H9 (cell line): ENCODE measurements around the gene RNU6-9. TPM values are rescaled to one million over a fixed set of nuclear protein-coding genes. Genes with fewer than 3 reads are reported as not detected.
A peak's percentile ranks its signal among the peaks of the same experiment; 100 is the strongest.

Experiments
- DNase-seq: peaks from one replicate; pipeline ENCODE4 v3.0.0-alpha.2; 2017
- H2AFZ ChIP-seq: one replicate; pipeline ENCODE4 v1.6.1; 2013; ENCODE audit warnings: mild to moderate bottlenecking, low read length, control low read depth, moderate library complexity
- H2AK5ac ChIP-seq: 2 replicates; pipeline ENCODE4 v1.6.1; 2013; ENCODE audit warnings: low read length, control low read depth, mixed read lengths; ENCODE audit not compliant: insufficient read length
- H2BK120ac ChIP-seq: one replicate; pipeline ENCODE4 v1.6.1; 2013; ENCODE audit warnings: low read depth, mild to moderate bottlenecking, low read length, control low read depth, inconsistent platforms; ENCODE audit not compliant: poor library complexity, severe bottlenecking
- H2BK12ac ChIP-seq: 2 replicates; pipeline ENCODE4 v1.6.1; 2013; ENCODE audit warnings: low read length, control low read depth, mixed read lengths, low read depth; ENCODE audit not compliant: insufficient read length
- H2BK15ac ChIP-seq: 2 replicates; pipeline ENCODE4 v1.6.1; 2013; ENCODE audit warnings: low read depth, low read length, control low read depth
- H2BK20ac ChIP-seq: one replicate; pipeline ENCODE4 v1.6.1; 2013; ENCODE audit warnings: low read depth, mild to moderate bottlenecking, low read length, control low read depth, inconsistent platforms; ENCODE audit not compliant: poor library complexity, severe bottlenecking
- H2BK5ac ChIP-seq: 2 replicates; pipeline ENCODE4 v1.6.1; 2013; ENCODE audit warnings: low read length, control low read depth, mixed read lengths; ENCODE audit not compliant: insufficient read length
- H3K14ac ChIP-seq: 2 replicates; pipeline ENCODE4 v1.6.1; 2013; ENCODE audit warnings: low read length, control low read depth; ENCODE audit not compliant: insufficient read depth
- H3K18ac ChIP-seq: 2 replicates; pipeline ENCODE4 v1.6.1; 2013; ENCODE audit warnings: low read depth, mild to moderate bottlenecking, mixed read lengths, low read length, control low read depth; ENCODE audit not compliant: insufficient read length
- H3K23ac ChIP-seq: 2 replicates; pipeline ENCODE4 v1.6.1; 2013; ENCODE audit warnings: low read length, control low read depth, mixed read lengths, low read depth; ENCODE audit not compliant: insufficient read length
- H3K23me2 ChIP-seq: 2 replicates; pipeline ENCODE4 v1.6.1; 2013; ENCODE audit warnings: low read depth, mild to moderate bottlenecking, mixed read lengths, low read length, control low read depth; ENCODE audit not compliant: insufficient read length, poor library complexity, severe bottlenecking
- H3K27ac ChIP-seq: 2 replicates; pipeline ENCODE4 v1.5.1; 2013; ENCODE audit warnings: low read length, control low read depth, mixed read lengths, low read depth; ENCODE audit not compliant: insufficient read length
- H3K27me3 ChIP-seq: 2 replicates; pipeline ENCODE4 v1.6.1; 2013; ENCODE audit warnings: low read length, control low read depth, inconsistent platforms; ENCODE audit not compliant: insufficient read depth
- H3K4ac ChIP-seq: 2 replicates; pipeline ENCODE4 v1.6.1; 2013; ENCODE audit warnings: low read depth, mild to moderate bottlenecking, control low read depth, inconsistent platforms, low read length, moderate library complexity
- H3K4me1 ChIP-seq: 2 replicates; pipeline ENCODE4 v1.6.1; 2013; ENCODE audit warnings: low read length, control low read depth, inconsistent platforms; ENCODE audit not compliant: insufficient read depth
- H3K4me2 ChIP-seq: 2 replicates; pipeline ENCODE4 v1.6.1; 2013; ENCODE audit warnings: low read length, control low read depth, mixed read lengths; ENCODE audit not compliant: insufficient read length, insufficient read depth
- H3K56ac ChIP-seq: 2 replicates; pipeline ENCODE4 v1.6.1; 2013; ENCODE audit warnings: low read depth, mild to moderate bottlenecking, mixed read lengths, low read length, control low read depth; ENCODE audit not compliant: insufficient read length
- H3K79me1 ChIP-seq: 2 replicates; pipeline ENCODE4 v1.6.1; 2013; ENCODE audit warnings: low read depth, mild to moderate bottlenecking, moderate library complexity, low read length, control low read depth, inconsistent platforms; ENCODE audit not compliant: insufficient read depth, poor library complexity, severe bottlenecking
- H3K79me2 ChIP-seq: 2 replicates; pipeline ENCODE4 v1.6.1; 2013; ENCODE audit warnings: low read length, control low read depth, inconsistent platforms; ENCODE audit not compliant: insufficient read depth
- H3K9ac ChIP-seq: 2 replicates; pipeline ENCODE4 v1.6.1; 2013; ENCODE audit warnings: low read length, control low read depth, mixed read lengths; ENCODE audit not compliant: insufficient read length; ENCODE audit errors: extremely low read depth
- H3K9me3 ChIP-seq: one replicate; pipeline ENCODE4 v1.6.1; 2013; ENCODE audit warnings: low read depth, low read length, inconsistent platforms; ENCODE audit not compliant: control insufficient read depth
- H3T11ph ChIP-seq: one replicate; pipeline ENCODE4 v1.6.1; 2013; ENCODE audit warnings: mild to moderate bottlenecking, low read length, control low read depth, inconsistent platforms
- H4K20me1 ChIP-seq: one replicate; pipeline ENCODE4 v1.6.1; 2013; ENCODE audit not compliant: control insufficient read depth, insufficient read length, insufficient read depth
- H4K5ac ChIP-seq: 2 replicates; pipeline ENCODE4 v1.6.1; 2013; ENCODE audit warnings: low read depth, mild to moderate bottlenecking, mixed read lengths, low read length, control low read depth; ENCODE audit not compliant: insufficient read length
- H4K8ac ChIP-seq: replicated peaks from 2 replicates; pipeline ENCODE4 v1.6.1; 2013; ENCODE audit warnings: low read length, control low read depth, mixed read lengths, low read depth; ENCODE audit not compliant: insufficient read length
- H4K91ac ChIP-seq: 2 replicates; pipeline ENCODE4 v1.6.1; 2013; ENCODE audit warnings: low read depth, mild to moderate bottlenecking, moderate library complexity, mixed read lengths, low read length, control low read depth; ENCODE audit not compliant: insufficient read length
- H3K27ac Mint-ChIP-seq, 3 experiments: 2 replicates in 2 of 3; 3 replicates in 1 of 3; pipeline ENCODE4 v1.8.0; 2020 to 2021; ENCODE audit warnings: mixed read lengths in 3 of 3, mild to moderate bottlenecking in 1 of 3, moderate library complexity in 1 of 3
- H3K27me3 Mint-ChIP-seq: 2 replicates; pipeline ENCODE4 v1.8.0; 2021; ENCODE audit warnings: low read depth, mild to moderate bottlenecking, moderate library complexity, mixed read lengths
- H3K36me3 Mint-ChIP-seq, 3 experiments: 2 replicates in 2 of 3; 3 replicates in 1 of 3; pipeline ENCODE4 v1.8.0; 2020 to 2021; ENCODE audit warnings: low read depth in 3 of 3, mixed read lengths in 3 of 3; ENCODE audit not compliant: insufficient read depth in 1 of 3
- H3K4me1 Mint-ChIP-seq, 2 experiments: 2 replicates each; pipeline ENCODE4 v1.8.0; 2020; ENCODE audit warnings: mixed read lengths in 2 of 2
- H3K4me3 Mint-ChIP-seq, 2 experiments: 2 replicates in 1 of 2; 3 replicates in 1 of 2; pipeline ENCODE4 v1.8.0; 2020 to 2021; ENCODE audit warnings: mild to moderate bottlenecking in 2 of 2, mixed read lengths in 2 of 2, moderate library complexity in 1 of 2
- H3K9me3 Mint-ChIP-seq, 2 experiments: 2 replicates in 1 of 2; 3 replicates in 1 of 2; pipeline ENCODE4 v1.8.0; 2020; ENCODE audit warnings: mild to moderate bottlenecking in 2 of 2, mixed read lengths in 2 of 2, moderate library complexity in 1 of 2
- CTCF ChIP-seq: fragments of 200-600 bp; sonication (generic); conservative IDR thresholded peaks from 3 replicates; pipeline ENCODE4 v1.8.0; 2021; ENCODE audit warnings: antibody characterized with exemption, mild to moderate bottlenecking
- WGBS: extraction: QIAGEN DNeasy Blood & Tissue Kit; methylation state at CpG from one replicate; pipeline ENCODE4 v1.1.7; 2013; ENCODE audit warnings: missing lambda C conversion rate, low lambda C conversion rate, mixed read lengths; ENCODE audit not compliant: insufficient read length; ENCODE audit errors: extremely low coverage; 5-methylcytosine and 5-hydroxymethylcytosine counted together
- total RNA-seq: library from RNA; stranded (reverse); gene quantifications from 2 replicates; pipeline ENCODE4 v1.2.1, GENCODE V29; 2021

The RNU6-9 gene
- total RNA-seq, 1 experiment from 2014 or later, result not detected

DNA sequence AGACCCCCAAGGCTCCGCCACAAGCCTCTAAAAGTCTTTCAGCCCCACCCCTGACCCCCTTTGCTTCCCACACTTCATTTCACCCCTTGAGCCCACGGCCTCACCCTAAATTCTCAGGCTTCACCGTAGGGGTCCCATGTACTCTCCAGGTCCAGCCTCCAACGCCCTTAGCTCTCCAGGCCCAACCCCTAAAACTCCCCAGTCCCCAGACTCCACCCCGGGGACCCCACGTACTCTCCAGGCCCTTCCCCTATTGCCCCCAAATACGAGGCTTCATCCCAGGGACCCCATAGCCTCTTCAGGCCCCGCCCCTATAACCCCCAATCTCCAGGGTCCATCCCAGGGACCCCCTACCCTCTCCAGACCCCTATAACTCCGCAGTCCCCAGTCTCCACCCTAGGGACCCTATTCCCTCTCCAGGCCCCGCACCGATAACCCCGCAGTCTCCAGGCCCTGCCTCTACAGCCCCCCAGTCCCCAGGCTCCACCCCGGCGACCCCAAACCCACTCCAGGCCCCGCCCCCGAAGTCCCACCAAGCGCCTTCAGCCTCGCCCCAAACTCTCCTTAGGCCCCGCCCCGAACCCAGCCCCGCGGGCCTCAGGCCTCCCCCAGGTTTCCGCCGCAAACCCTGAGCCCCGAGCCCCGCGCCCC lies 916 bp upstream of the RNU6-9 start:
- no peaks in the 10 kb centered on the region; the same call in 1 of the 2 replicates for H3K79me2 ChIP-seq
- no peak overlapping the region for H2BK15ac ChIP-seq
- H3K4me1 ChIP-seq, result no peaks in the 10 kb centered on the region
- Mint-ChIP-seq H3K36me3 (peaks cover 0 to 35% (median 28%) of the 10 kb centered on the region in 3 experiments; a peak in 6 of 7 replicates), H3K4me1 (peaks cover 3 to 6% of the 10 kb centered on the region in 2 experiments; a peak in 3 of 4 replicates), H3K27me3 (peaks cover 4% of the 10 kb centered on the region; the same call in 1 of the 2 replicates), H3K9me3 (no peaks in the 10 kb centered on the region; a peak in 1 of 5 replicates), H3K27ac (peak overlapping the region in 2 of 3 experiments; percentile 40 to 48; a peak in 2 of 7 replicates), H3K4me3 (peak overlapping the region; percentile 76 to 90)
- H2AK5ac ChIP-seq, result no peak overlapping the region
- no peak overlapping the region for H2BK5ac ChIP-seq
- no peak overlapping the region for H3K18ac ChIP-seq
- no peaks in the 10 kb centered on the region for H3K79me1 ChIP-seq
- H4K20me1 ChIP-seq, result peaks cover 2% of the 10 kb centered on the region
- peak overlapping the region; percentile 36 for H3K9ac ChIP-seq
- H3K4ac ChIP-seq, result no peak overlapping the region
- no peak overlapping the region for H2BK12ac ChIP-seq
- H4K8ac ChIP-seq, result no peak overlapping the region
- H3K56ac ChIP-seq, result no peak overlapping the region
- H3K27me3 ChIP-seq, result no peaks in the 10 kb centered on the region
- H3T11ph ChIP-seq, result no peak overlapping the region
- TF ChIP-seq CTCF, result no peak
- no peak overlapping the region for H3K23ac ChIP-seq
- DNase-seq, result no peak
- H3K9me3 ChIP-seq, result no peaks in the 10 kb centered on the region
- no peak overlapping the region for H3K27ac ChIP-seq
- no peak overlapping the region for H2AFZ ChIP-seq
- H2BK20ac ChIP-seq, result no peak overlapping the region
- no CpG with 5 or more reads among the region's 27 CpGs for WGBS
- H4K5ac ChIP-seq, result no peak overlapping the region
- H4K91ac ChIP-seq, result no peak overlapping the region
- H3K4me2 ChIP-seq, result peak overlapping the region; percentile 56
- H2BK120ac ChIP-seq, result no peak overlapping the region
- peaks cover 4% of the 10 kb centered on the region for H3K23me2 ChIP-seq
- no peak overlapping the region for H3K14ac ChIP-seq
